Activated CD4-positive, alpha-beta T cell treated with anti-CD3 and anti-CD28 coated beads, Interleukin-2, amount 10 ng/mL, durations not matched to agents 24 days and 14 days (primary cell): ENCODE data around the gene ZSWIM1. TPM values are rescaled to one million over a fixed set of nuclear protein-coding genes. Genes with fewer than 3 reads are reported as not detected.
A peak's percentile ranks its signal among the peaks of the same experiment; 100 is the strongest.
"Not testable (repeated sequence)": the region's sequence is repeated elsewhere in the genome, so short reads cannot be mapped to it uniquely, and the experiment has no call there.

Experiments
- DNase-seq: peaks from one replicate; pipeline ENCODE4 v3.0.0; 2022
- H3K27ac Mint-ChIP-seq: one replicate; pipeline ENCODE4 v1.8.0; 2022; ENCODE audit warnings: mild to moderate bottlenecking, mixed read lengths
- H3K27me3 Mint-ChIP-seq: one replicate; pipeline ENCODE4 v1.8.0; 2022; ENCODE audit warnings: mixed read lengths
- H3K36me3 Mint-ChIP-seq: one replicate; pipeline ENCODE4 v1.8.0; 2022; ENCODE audit warnings: low read depth, mild to moderate bottlenecking, mixed read lengths
- H3K4me1 Mint-ChIP-seq: one replicate; pipeline ENCODE4 v1.8.0; 2021; ENCODE audit warnings: mixed read lengths
- H3K4me3 Mint-ChIP-seq: one replicate; pipeline ENCODE4 v1.8.0; 2022; ENCODE audit warnings: mild to moderate bottlenecking, moderate library complexity, mixed read lengths
- H3K9me3 Mint-ChIP-seq: one replicate; pipeline ENCODE4 v1.8.0; 2021; ENCODE audit warnings: mixed read lengths
- intact Hi-C: fragments of 100-400 bp; cut with micrococcal nuclease; formaldehyde crosslinking; loops from one replicate; pipeline ENCODE4 v1.15.1; 2023
- total RNA-seq: library from RNA; stranded (reverse); gene quantifications from 2 replicates; pipeline ENCODE4 v1.2.3, GENCODE V29; 2022

Gene ZSWIM1
- total RNA-seq, 1 donor from 2014 or later: 9.4 TPM

GRCh38 chr20:45901332-45901731, 20.3 kb downstream of the ZSWIM1 start:
- H3K27me3 Mint-ChIP-seq, intact Hi-C loops, DNase-seq, H3K27ac Mint-ChIP-seq, H3K4me3 Mint-ChIP-seq, H3K9me3 Mint-ChIP-seq, H3K36me3 Mint-ChIP-seq, H3K4me1 Mint-ChIP-seq: not testable (repeated sequence)

DNA sequence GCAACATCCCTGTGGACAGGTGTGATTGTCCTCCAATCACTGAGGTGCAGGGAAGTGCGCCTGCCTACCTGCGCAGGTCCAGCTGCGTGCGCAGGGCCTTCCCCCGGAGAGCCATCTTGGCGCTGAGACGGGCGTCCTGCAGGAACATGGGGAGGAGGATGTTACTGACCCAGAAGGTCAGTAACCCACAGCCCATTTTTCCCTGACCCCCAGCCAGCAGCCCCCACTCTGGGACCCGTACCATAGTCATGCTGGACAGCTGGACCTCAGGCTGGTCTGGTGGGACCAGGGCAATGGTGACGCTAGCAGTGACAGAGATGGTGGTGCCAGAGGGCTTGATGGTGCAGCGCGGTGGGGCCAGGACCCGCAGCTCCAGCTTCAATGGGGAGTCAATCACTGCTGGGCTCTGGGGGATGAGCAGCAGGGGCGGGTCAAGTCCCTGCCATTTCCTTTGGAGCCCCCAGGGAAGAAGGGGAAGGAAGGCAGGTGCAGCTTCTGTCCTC, 21.2 kb downstream of the ZSWIM1 start:
- no peaks in the 10 kb centered on the region for H3K4me1 Mint-ChIP-seq
- no peaks in the 10 kb centered on the region for H3K9me3 Mint-ChIP-seq
- H3K4me3 Mint-ChIP-seq: no peak overlapping the region

DNA sequence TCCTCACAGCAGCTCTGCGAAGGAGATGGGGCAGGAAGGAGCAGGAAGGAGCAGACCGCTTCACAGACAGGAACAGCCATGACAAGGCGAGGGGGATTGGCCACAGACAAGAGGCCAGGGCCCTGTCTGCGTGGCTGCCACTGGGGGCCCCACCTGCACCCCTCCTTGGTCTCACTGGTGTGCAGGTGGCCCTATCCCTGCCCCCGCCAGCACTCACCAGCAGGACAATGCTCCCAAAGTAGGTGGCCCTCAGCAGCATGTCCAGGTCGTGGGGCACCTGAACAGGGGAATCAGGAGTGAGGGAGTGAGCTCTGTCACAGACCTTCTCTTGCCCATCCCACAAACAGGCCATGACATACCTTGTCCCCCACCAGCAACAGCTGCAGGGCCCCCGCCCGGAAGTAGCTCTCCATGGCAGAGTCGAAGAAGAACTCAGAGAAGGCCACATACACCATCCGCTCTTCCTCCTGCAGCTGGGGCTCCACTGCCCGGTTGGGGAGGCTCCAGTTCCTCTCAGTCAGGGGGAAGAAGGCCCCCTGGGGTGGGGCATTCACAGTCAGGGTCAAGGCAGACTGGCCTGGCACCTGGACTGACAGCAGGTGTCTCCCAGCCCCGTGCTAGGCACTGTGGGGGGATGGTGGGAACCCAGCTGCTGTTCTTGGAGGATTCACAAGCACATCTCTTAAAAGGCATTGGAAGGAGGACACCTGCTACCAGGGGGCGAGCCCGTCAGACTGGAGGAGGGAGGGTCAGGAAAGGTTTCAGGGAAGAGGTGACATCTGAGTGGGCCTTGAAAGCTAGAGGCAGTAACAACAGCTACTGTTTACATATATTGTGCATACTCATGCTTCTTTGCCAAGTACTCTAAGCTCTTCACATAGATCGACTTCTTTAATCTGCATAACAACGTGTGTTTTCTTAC, 23.8 kb downstream of the ZSWIM1 start:
- H3K27ac Mint-ChIP-seq: no peak overlapping the region
- no peak overlapping the region for H3K4me3 Mint-ChIP-seq
- H3K27me3 Mint-ChIP-seq: no peaks in the 10 kb centered on the region
- DNase-seq: no peak
- no peaks in the 10 kb centered on the region for H3K9me3 Mint-ChIP-seq
- H3K36me3 Mint-ChIP-seq: no peaks in the 10 kb centered on the region
- H3K4me1 Mint-ChIP-seq: no peaks in the 10 kb centered on the region
- intact Hi-C loops: no loop called here

More for the DNA sequence above, 21.2 kb downstream of the ZSWIM1 start:
- H3K27me3 Mint-ChIP-seq: no peaks in the 10 kb centered on the region
- H3K27ac Mint-ChIP-seq: no peak overlapping the region
- DNase-seq: no peak
- peaks cover 5% of the 10 kb centered on the region for H3K36me3 Mint-ChIP-seq
- intact Hi-C loops: no loop called here

DNA sequence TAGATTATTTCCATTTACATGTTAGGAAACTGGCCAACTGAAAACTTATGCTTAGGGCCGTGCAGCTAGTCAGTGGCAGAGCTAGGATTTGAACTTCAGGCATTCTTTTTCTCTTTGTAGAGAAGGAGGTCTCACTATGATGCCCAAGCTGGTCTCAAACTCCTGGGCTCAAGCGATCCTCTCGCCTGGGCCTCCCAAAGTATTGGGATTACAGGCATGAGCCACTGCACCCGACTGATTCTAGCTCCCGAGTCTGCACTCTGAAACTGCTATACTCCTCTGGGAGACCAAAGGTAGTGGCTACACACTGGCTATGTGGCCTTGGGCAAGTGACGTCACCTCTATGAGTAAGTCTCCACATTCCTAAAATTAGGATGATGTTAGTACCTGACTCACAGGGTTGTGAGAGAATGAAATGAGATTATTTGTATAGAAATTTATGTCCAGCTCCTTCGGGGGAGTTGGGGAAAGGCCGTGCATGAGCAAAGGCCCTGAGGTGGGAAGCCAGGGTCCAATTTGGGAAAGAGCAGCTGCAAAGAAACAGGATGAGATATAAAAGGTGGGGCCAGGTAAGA, 24.6 kb downstream of the ZSWIM1 start:
- peaks cover 2% of the 10 kb centered on the region for H3K9me3 Mint-ChIP-seq
- H3K36me3 Mint-ChIP-seq: no peaks in the 10 kb centered on the region
- no peaks in the 10 kb centered on the region for H3K27me3 Mint-ChIP-seq
- intact Hi-C loops: no loop called here
- H3K4me1 Mint-ChIP-seq: peaks cover 2% of the 10 kb centered on the region
- no peak overlapping the region for H3K4me3 Mint-ChIP-seq
- H3K27ac Mint-ChIP-seq: no peak overlapping the region
- DNase-seq: no peak

DNA sequence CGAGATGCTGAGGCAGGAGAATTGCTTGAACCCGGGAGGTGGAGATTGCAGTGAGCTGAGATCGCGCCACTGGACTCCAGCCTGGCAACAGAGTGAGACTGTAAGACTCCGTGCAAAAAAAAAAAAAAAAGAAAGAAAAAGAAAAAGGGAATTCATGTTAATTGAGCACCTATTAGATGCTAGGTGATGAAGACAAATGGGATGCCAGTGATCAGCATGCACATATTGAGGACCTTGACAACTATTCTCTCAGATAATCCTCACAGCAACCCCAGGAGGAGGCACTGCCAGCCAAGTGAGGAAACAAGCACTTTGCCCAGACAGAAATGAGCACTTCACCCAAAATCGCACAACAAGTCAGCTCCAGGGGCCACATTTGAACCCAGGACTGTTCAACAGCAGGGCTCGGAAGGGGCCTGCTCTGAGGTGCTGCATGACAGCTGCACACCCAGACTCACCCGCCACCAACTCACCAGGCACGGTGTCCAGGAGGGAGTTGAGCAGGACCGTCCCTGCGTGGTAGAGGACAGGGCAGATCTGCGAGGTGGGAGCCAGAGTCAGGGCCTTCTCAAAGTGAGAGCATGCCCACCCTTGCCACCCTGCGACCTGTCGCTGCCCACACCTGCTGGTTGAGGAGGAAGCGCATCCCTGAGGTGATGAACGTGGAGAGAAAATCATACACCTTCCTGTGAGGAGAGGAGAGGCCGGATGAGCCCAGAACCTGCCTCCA, 26.4 kb downstream of the ZSWIM1 start:
- no peak overlapping the region for H3K4me3 Mint-ChIP-seq
- H3K36me3 Mint-ChIP-seq: no peaks in the 10 kb centered on the region
- H3K9me3 Mint-ChIP-seq: peaks cover 4% of the 10 kb centered on the region
- no peak overlapping the region for H3K27ac Mint-ChIP-seq
- H3K27me3 Mint-ChIP-seq: no peaks in the 10 kb centered on the region
- H3K4me1 Mint-ChIP-seq: peaks cover 10% of the 10 kb centered on the region
- intact Hi-C loops: no loop called here
- no peak for DNase-seq

- no peak overlapping the region for H3K27ac Mint-ChIP-seq
- peaks cover 11% of the 10 kb centered on the region for H3K4me1 Mint-ChIP-seq
- intact Hi-C loops: no loop called here
- peaks cover 1% of the 10 kb centered on the region for H3K27me3 Mint-ChIP-seq
- peaks cover 4% of the 10 kb centered on the region for H3K9me3 Mint-ChIP-seq
- no peak overlapping the region for H3K4me3 Mint-ChIP-seq
- no peak for DNase-seq
- H3K36me3 Mint-ChIP-seq: no peaks in the 10 kb centered on the region
Measured at GRCh38 chr20:45908084-45908483, 27.1 kb downstream of the ZSWIM1 start.

DNA sequence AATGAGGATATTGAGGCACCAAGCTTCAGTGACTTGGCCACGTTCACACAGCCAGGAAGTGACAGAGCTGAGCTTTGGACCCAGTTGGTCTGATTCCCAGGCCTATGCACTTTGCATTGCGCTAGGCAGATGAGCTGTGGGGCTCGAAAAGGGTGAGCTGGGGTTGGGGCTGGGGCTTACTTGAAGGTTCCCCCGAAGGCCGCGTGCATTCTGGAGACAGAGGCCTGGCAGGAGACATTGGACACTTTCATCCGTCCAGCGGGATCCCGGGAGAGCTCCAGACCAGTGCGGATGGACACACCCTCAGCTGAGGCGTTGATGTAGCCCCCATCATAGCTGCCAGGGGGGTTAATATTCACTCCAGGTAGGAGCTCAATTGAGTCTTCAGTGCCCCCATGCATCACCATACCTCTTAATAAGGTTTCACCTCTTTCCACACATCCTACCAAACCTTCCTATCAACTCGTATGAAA, 28.3 kb downstream of the ZSWIM1 start:
- no peak overlapping the region for H3K4me3 Mint-ChIP-seq
- peaks cover 2% of the 10 kb centered on the region for H3K27me3 Mint-ChIP-seq
- intact Hi-C loops: no loop called here
- H3K27ac Mint-ChIP-seq: no peak overlapping the region
- peaks cover 4% of the 10 kb centered on the region for H3K9me3 Mint-ChIP-seq
- H3K36me3 Mint-ChIP-seq: no peaks in the 10 kb centered on the region
- H3K4me1 Mint-ChIP-seq: peaks cover 11% of the 10 kb centered on the region
- DNase-seq: no peak

DNA sequence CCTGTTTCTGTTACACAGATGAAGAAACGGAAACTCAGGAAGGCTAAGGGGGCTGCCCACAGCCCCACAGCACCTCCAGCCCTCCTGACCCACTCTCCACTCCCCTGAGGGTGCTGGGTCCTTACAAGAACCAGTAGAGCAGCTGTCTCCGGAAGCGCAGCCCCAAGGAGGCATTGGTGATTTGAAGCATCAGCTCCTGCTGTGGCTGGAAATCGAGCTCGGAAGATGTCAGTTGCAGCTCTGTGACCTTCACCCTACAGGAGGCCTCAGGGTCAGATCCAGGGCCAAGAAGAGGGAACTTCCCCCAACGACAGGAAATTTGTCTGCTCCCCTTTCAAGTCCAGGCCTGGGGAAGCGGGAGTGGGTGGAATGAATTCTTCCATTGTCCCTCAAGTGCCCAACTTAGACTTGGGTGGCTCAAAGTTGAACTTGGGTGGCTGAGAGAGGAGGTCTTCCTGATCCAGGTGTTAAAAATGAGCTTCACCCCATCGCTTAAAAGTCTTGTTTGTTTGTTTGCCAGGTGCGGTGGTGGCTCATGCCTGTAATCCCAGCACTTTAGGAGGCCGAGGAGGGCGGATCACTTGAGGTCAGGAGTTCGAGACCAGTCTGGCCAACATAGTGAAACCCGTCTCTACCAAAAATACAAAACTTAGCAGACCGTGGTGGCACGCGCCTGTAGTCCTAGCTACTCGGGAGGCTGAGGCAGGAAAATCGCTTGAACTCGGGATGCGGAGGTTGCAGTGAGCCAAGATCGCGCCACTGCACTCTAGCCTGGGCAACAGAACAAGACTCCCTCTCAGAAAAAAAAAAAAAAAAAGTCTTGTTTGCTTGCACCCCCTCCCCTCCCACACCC, 29.0 kb downstream of the ZSWIM1 start:
- DNase-seq: no peak
- intact Hi-C loops: loop anchor here (1.0 kb wide), 2 partner anchors 53 to 62 kb away; partner anchors contain the start of genes ACOT8, ZNF335 and ZSWIM3
- Mint-ChIP-seq H3K4me1 (peaks cover 11% of the 10 kb centered on the region), H3K36me3 (no peaks in the 10 kb centered on the region), H3K27ac (peak overlapping the region; percentile 86), H3K27me3 (peaks cover 4% of the 10 kb centered on the region), H3K9me3 (peaks cover 4% of the 10 kb centered on the region), H3K4me3 (peak overlapping the region; percentile 84)

DNA sequence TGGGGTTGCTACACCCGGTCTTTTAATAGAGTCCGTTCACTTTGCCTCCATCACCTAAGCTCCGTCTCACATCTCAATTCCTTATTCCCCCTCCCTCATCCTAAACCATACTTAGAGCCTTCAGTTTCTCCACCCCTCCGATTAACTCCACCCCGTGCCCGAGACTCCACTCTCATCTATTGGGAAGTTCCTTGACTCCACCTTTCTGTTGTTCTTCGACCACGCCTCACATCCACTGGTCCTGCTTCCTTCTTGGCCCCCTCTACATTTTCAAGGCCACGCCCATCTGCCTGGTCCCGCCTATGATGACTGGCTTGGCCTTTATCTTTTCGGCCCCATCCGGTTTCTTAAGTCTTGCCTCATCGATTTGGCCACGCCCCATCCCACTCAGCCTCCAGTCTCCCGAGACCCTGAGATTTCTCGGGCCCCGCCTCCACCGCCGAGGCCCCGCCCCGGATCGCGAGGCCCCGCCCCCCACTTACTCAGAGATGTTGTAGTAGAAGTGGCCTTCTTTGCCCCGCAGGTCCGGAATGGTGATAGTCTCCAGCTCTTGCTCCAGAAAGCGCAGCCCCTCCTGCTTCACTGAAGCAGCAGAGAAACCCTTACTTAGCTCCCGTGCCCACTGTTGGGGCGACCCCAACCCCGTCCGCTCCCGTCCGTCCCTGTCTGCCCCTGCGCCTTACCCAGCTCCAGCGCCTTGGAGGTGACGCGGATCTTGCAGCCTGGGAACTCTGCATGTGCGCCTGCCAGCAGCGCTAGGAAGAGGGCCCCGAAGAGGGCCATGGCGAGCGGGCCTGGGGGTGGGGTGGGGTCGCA, 29.9 kb downstream of the ZSWIM1 start:
- Mint-ChIP-seq H3K9me3 (peaks cover 4% of the 10 kb centered on the region), H3K36me3 (no peaks in the 10 kb centered on the region), H3K27me3 (peaks cover 5% of the 10 kb centered on the region), H3K27ac (peak overlapping the region; percentile 86), H3K4me1 (peaks cover 11% of the 10 kb centered on the region), H3K4me3 (peak overlapping the region; percentile 84)
- intact Hi-C loops: loop anchor here (1.0 kb wide), 4 partner anchors 20 to 61 kb away; partner anchors contain the start of genes ACOT8, CTSA, NEURL2 and ZNF335
- DNase-seq: peak; percentile 96

DNA sequence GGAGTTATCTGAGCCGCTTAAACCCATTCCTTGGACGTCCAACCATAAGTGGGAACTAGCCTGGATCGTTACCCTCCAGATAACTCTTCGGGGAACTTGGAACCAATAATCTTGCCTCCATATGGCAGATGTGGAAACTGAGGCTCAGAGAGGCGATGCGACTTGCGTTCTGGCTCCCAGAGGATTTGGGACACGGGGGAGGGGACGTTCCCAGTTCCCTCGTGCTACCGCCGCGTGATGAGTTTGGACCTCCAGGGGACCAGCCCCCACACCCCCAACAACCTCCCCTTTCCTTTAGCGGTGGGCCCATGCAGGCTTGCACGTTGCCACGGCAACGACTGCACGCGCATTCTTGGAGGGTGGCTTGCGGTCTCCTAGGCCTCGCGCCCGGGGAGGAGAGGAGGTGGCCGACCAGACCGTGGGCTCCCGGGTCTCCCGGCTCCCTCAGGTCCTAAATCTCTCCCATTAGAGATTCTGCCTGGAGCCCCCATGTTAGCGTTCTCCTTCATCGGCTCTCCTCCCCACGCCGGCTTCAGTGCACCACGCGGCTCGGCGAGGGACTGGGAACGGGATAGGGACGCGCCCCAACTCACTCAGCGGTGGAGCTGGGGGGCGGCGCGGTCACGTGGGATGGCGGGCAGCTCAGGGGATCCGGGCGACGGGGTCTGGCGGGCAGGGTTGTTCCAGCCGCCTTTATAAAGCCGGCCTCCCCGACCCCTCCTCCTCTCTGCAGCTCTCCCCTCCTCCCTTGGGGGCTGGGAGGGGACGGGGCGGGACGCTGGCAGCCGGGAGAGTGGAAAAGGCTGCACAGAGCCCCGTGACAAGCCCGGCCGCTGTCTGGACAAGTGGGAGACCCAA, 30.7 kb downstream of the ZSWIM1 start, which contains the start of gene PLTP:
PLTP (minus strand) TSS at position 670 of the 858 bp plus-strand sequence. CDS start 703 bp downstream, outside the sequence.
- DNase-seq: peak; percentile 79
- H3K36me3 Mint-ChIP-seq: no peaks in the 10 kb centered on the region
- H3K27me3 Mint-ChIP-seq: peaks cover 8% of the 10 kb centered on the region
- H3K9me3 Mint-ChIP-seq: peaks cover 4% of the 10 kb centered on the region
- peak within 1 kb of the TSS; percentile 86 for H3K27ac Mint-ChIP-seq
- peaks cover 11% of the 10 kb centered on the region for H3K4me1 Mint-ChIP-seq
- intact Hi-C loops: loop anchor here (1.0 kb wide), 2 partner anchors 20 to 24 kb away; partner anchors contain the start of genes CTSA and NEURL2
- H3K4me3 Mint-ChIP-seq: peak within 1 kb of the TSS; percentile 84

- intact Hi-C loops: no loop called here
- Mint-ChIP-seq H3K4me3 (peak overlapping the region; percentile 84), H3K9me3 (peaks cover 4% of the 10 kb centered on the region), H3K4me1 (peaks cover 11% of the 10 kb centered on the region), H3K27me3 (peaks cover 8% of the 10 kb centered on the region), H3K36me3 (no peaks in the 10 kb centered on the region), H3K27ac (no peak overlapping the region)
- DNase-seq: no peak
Measured at GRCh38 chr20:45912344-45912682, 31.3 kb downstream of the ZSWIM1 start.
